WERI-Rb-1 (cell line): ENCODE data around the gene DIPK1B.

ENCODE experiments used
- DNase-seq: peaks from one replicate; pipeline ENCODE4 v3.0.0-alpha.2; 2020
- H3K27ac ChIP-seq: fragments of 250-450 bp; sonication (Bioruptor Pico); 2 replicates; pipeline ENCODE4 v1.5.1; 2020; ENCODE audit warnings: mild to moderate bottlenecking, moderate library complexity
- H3K27me3 ChIP-seq: fragments of 250-450 bp; sonication (Bioruptor Pico); 2 replicates; pipeline ENCODE4 v1.5.1; 2021; ENCODE audit warnings: mild to moderate bottlenecking, low read depth, moderate library complexity; ENCODE audit not compliant: insufficient read depth, severe bottlenecking
- H3K36me3 ChIP-seq: fragments of 250-450 bp; sonication (Bioruptor Pico); 2 replicates; pipeline ENCODE4 v1.5.1; 2020; ENCODE audit warnings: mild to moderate bottlenecking, moderate library complexity
- H3K4me3 ChIP-seq: 2 replicates; pipeline ENCODE4 v1.5.1; 2011; ENCODE audit warnings: low read depth, mild to moderate bottlenecking, control low read depth, low read length
- H3K9me3 ChIP-seq: fragments of 250-450 bp; sonication (Bioruptor Pico); 2 replicates; pipeline ENCODE4 v1.5.1; 2021; ENCODE audit warnings: mild to moderate bottlenecking, moderate library complexity; ENCODE audit not compliant: severe bottlenecking
- CTCF ChIP-seq: IDR thresholded peaks from 2 replicates; pipeline ENCODE4 v1.5.1; 2011; ENCODE audit warnings: low read depth, mild to moderate bottlenecking, control low read depth, inconsistent platforms, low read length

DIPK1B gene

GRCh38 chr9:136679431-136679941 lies 32.9 kb upstream of the DIPK1B start:
- no peak for DNase-seq
- H3K27ac ChIP-seq, result no peak overlapping the region
- no peaks in the 10 kb centered on the region for H3K9me3 ChIP-seq
- no peak overlapping the region for H3K4me3 ChIP-seq
- H3K27me3 ChIP-seq, result no peaks in the 10 kb centered on the region
- H3K36me3 ChIP-seq, result peaks cover 3% of the 10 kb centered on the region
- no peak for TF ChIP-seq CTCF

GRCh38 chr9:136681029-136681428 lies 31.3 kb upstream of the DIPK1B start:
- Histone ChIP-seq H3K4me3 (no peak overlapping the region), H3K27ac (no peak overlapping the region), H3K36me3 (peaks cover 3% of the 10 kb centered on the region), H3K27me3 (no peaks in the 10 kb centered on the region), H3K9me3 (no peaks in the 10 kb centered on the region)
- TF ChIP-seq CTCF, result no peak
- no peak for DNase-seq

- TF ChIP-seq CTCF, result no peak
- Histone ChIP-seq H3K4me3 (no peak overlapping the region), H3K9me3 (no peaks in the 10 kb centered on the region), H3K27me3 (no peaks in the 10 kb centered on the region), H3K36me3 (peaks cover 3% of the 10 kb centered on the region), H3K27ac (no peak overlapping the region)
- DNase-seq, result no peak
These were observed 30.2 kb upstream of the DIPK1B start for GRCh38 chr9:136681945-136682699.

GRCh38 chr9:136682710-136683109 lies 29.7 kb upstream of the DIPK1B start:
- Histone ChIP-seq H3K27ac (no peak overlapping the region), H3K36me3 (peaks cover 3% of the 10 kb centered on the region)

GRCh38 chr9:136683173-136683745 lies 29.1 kb upstream of the DIPK1B start:
- no peak overlapping the region; the same call in none of the 2 replicates for H3K27ac ChIP-seq
- H3K27me3 ChIP-seq, result no peaks in the 10 kb centered on the region
- no peak for DNase-seq
- no peak for TF ChIP-seq CTCF
- no peak overlapping the region for H3K4me3 ChIP-seq
- no peaks in the 10 kb centered on the region for H3K9me3 ChIP-seq
- H3K36me3 ChIP-seq, result peaks cover 3% of the 10 kb centered on the region

More at GRCh38 chr9:136682710-136683109, 29.7 kb upstream of the DIPK1B start:
- no peak for TF ChIP-seq CTCF
- no peaks in the 10 kb centered on the region for H3K9me3 ChIP-seq
- no peaks in the 10 kb centered on the region for H3K27me3 ChIP-seq
- no peak for DNase-seq
- H3K4me3 ChIP-seq, result no peak overlapping the region
